GM12875 (cell line): Measurements from ENCODE around the gene NELL2.

Experiments used
- H3K4me3 ChIP-seq: one replicate; pipeline ENCODE4 v1.5.1; 2011; ENCODE audit warnings: low read depth, low read length, control low read depth
- TF ChIP-seq, protein P1 (sequence below): IDR thresholded peaks from 2 replicates; pipeline ENCODE4 v1.5.1; 2011; ENCODE audit warnings: low read depth, mild to moderate bottlenecking, control low read depth, inconsistent platforms, low read length, moderate library complexity, borderline replicate concordance; ENCODE audit not compliant: insufficient read depth

NELL2 gene

DNA sequence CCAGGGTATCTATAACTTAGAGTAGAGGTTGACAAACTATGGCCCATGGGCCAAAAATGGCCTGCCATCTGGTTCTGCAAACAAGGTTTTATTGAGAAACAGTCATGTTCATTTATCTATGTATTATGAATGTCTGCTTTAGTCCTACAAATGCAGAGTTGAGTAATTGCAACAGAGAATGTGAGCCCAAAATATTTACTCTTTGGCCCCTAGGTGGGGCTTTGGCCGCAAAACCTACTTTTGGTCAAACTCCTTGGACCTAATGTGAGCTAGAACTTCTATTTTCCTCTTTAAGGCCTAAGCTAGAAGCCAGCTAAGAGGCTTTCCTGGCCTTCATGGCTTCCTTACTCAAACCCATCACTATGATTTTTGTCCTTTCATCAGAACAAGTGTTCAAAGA is 379.1 kb downstream of the NELL2 start:
- TF ChIP-seq, protein P1, sequence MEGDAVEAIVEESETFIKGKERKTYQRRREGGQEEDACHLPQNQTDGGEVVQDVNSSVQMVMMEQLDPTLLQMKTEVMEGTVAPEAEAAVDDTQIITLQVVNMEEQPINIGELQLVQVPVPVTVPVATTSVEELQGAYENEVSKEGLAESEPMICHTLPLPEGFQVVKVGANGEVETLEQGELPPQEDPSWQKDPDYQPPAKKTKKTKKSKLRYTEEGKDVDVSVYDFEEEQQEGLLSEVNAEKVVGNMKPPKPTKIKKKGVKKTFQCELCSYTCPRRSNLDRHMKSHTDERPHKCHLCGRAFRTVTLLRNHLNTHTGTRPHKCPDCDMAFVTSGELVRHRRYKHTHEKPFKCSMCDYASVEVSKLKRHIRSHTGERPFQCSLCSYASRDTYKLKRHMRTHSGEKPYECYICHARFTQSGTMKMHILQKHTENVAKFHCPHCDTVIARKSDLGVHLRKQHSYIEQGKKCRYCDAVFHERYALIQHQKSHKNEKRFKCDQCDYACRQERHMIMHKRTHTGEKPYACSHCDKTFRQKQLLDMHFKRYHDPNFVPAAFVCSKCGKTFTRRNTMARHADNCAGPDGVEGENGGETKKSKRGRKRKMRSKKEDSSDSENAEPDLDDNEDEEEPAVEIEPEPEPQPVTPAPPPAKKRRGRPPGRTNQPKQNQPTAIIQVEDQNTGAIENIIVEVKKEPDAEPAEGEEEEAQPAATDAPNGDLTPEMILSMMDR: no peak

DNA sequence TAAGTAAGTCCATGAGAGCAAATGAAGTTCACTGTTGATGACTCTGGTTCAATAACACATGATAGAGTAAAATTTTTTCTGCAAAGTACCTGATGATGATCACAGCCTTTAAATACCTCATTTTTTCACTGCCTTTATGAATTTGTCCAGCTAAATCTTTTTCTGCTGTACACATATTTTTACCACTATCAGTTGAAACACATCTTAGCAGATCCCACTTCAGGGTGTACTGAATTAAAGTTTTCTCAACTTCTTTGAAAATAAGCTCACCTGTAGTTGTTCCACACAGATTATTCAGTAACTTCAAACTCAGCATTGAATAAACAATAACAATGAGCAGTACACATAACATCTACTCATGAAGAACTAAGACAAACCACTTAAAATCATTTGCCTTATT is 385.9 kb downstream of the NELL2 start:
- no peak overlapping the region for H3K4me3 ChIP-seq
- TF ChIP-seq, protein P1: no peak

More for the DNA sequence above, 379.1 kb downstream of the NELL2 start:
- no peak overlapping the region for H3K4me3 ChIP-seq

GRCh38 chr12:44488180-44488579 is 387.9 kb downstream of the NELL2 start:
- TF ChIP-seq, protein P1: no peak

DNA sequence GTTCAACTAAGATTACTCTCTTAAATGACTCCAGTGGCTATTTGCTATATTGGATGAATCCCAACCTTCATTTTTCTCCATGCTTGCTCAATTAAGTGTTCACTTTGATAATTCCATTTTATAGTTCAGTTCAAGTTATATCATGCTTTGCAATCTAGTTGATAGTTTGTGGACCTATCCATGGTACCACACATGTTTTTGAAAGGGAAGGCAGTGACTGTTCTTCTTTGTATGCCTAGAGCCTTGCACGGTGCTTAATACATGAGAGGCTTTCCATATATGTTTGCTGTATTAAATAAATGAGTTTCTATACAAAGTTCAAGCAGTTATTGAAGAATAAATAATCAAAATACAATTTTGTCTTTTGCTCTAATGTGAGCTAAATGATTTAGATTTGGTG is 391.3 kb downstream of the NELL2 start:
- no peak overlapping the region for H3K4me3 ChIP-seq
- TF ChIP-seq, protein P1: no peak

More at GRCh38 chr12:44488180-44488579, 387.9 kb downstream of the NELL2 start:
- H3K4me3 ChIP-seq: no peak overlapping the region

DNA sequence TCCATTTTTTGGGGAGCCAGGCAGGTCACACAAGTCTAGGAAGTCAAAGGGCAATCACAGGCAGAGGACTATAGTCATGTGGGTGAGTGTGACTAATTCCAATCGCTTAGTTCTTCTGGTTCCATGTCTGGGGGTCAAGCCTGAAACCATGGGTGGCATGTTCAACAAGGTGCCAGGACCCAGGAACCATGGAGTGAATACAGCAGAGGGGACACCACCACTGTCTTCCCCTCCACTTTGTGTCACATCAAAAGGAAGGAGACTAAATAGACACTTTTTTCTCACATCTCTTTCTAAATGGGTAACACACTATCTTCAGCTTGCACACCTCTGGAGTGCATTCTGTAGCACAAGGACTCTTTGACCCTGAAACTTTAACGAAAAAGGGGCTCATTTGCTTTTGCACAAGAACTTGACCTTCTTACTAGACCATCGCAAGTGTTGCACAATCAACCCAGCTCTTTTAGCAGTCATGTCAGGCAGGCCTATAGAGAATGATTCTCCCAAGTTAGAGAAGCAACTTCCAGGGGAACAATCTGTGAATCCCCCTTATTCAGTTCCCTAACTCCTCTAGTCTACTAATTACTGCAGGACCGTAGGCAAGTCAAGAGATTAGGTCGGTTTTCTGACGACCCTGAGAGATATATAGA is 398.7 kb downstream of the NELL2 start:
- H3K4me3 ChIP-seq: no peak overlapping the region
- TF ChIP-seq, protein P1: no peak

GRCh38 chr12:44476683-44477082 is 399.4 kb downstream of the NELL2 start:
- H3K4me3 ChIP-seq: no peak overlapping the region
- TF ChIP-seq, protein P1: no peak

DNA sequence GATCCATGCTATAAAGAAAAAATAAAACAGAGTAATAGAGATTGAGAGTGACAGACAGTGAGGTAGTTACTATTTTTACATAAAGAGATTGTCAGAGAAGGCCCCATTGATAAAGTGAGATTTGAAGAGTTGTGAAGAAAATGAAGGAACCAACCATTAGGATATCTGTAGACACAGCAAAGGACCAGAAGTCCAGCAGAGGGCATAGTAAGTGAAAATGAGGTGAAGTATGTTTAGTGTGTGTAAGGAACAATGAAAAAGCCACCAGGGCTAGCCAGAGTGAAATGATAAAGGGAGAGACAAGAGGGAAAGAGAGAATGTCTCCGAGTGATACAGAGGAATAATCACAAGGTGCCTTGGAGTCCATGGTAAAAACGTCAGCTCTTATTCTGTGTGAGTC is 411.0 kb downstream of the NELL2 start:
- TF ChIP-seq, protein P1: no peak
- H3K4me3 ChIP-seq: no peak overlapping the region
